ENCODE results near the gene BPIFB3. TPM values are rescaled to one million over a fixed set of nuclear protein-coding genes. Genes with fewer than 3 reads are reported as not detected.

Gene BPIFB3
- total RNA-seq, 4 donors from 2014 or later = not detected

DNA sequence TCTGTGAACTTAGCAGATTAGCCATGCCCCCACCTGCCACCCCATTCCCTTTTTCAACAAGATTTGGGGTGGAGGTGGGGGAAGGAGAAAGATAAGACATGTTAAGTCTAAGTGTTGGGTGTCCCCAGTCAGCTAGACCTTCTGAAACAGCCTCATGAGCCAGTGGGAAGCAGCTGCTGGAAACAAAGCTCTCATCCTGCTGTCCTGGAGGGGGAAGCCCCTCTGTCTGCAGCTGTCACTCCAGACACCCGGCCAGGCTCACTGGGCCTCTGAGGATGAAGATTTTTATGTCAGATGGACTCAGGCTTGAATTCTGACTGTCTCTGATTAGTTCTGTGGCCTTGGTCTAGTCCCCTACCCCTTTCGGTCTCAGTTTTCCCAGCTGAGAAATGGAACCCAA, 1.1 kb downstream of the BPIFB3 start:
- no peak for DNase-seq (ENCODE audit: extremely low spot score)
- WGBS = 86% methylated on average over 2 of the region's 2 CpGs
- Histone ChIP-seq H3K27ac (replicated peaks in 1 of 4) (no peak overlapping the region), H3K4me3 (no peak overlapping the region), H3K4me1 (no peaks in the 10 kb centered on the region), H3K36me3 (no peaks in the 10 kb centered on the region), H3K27me3 (peaks cover 0 to 17% (median 0%) of the 10 kb centered on the region in 4 donors), H3K9me3 (no peaks in the 10 kb centered on the region)
- intact Hi-C loops (cut with DNase I) = no loop called here
- TF ChIP-seq, protein P1, sequence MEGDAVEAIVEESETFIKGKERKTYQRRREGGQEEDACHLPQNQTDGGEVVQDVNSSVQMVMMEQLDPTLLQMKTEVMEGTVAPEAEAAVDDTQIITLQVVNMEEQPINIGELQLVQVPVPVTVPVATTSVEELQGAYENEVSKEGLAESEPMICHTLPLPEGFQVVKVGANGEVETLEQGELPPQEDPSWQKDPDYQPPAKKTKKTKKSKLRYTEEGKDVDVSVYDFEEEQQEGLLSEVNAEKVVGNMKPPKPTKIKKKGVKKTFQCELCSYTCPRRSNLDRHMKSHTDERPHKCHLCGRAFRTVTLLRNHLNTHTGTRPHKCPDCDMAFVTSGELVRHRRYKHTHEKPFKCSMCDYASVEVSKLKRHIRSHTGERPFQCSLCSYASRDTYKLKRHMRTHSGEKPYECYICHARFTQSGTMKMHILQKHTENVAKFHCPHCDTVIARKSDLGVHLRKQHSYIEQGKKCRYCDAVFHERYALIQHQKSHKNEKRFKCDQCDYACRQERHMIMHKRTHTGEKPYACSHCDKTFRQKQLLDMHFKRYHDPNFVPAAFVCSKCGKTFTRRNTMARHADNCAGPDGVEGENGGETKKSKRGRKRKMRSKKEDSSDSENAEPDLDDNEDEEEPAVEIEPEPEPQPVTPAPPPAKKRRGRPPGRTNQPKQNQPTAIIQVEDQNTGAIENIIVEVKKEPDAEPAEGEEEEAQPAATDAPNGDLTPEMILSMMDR (IDR thresholded peaks at IDR 0.05) = no peak
- TF ChIP-seq EP300 (IDR thresholded peaks at IDR 0.05) = no peak
- TF ChIP-seq POLR2AphosphoS5 (IDR thresholded peaks at IDR 0.05) = no peak
- no peak for TF ChIP-seq POLR2A (IDR thresholded peaks at IDR 0.05; ENCODE audit: low read depth)

- TF ChIP-seq POLR2A (IDR thresholded peaks at IDR 0.05; ENCODE audit: low read depth) (no peak), EP300 (IDR thresholded peaks at IDR 0.05) (no peak), POLR2AphosphoS5 (IDR thresholded peaks at IDR 0.05) (no peak)
- TF ChIP-seq, protein P1 (IDR thresholded peaks at IDR 0.05) = no peak
- WGBS = 84% methylated on average over 4 of the region's 7 CpGs
- no peaks in the 10 kb centered on the region for H3K9me3 ChIP-seq
- H3K4me3 ChIP-seq = no peak overlapping the region
- intact Hi-C loops (cut with DNase I) = no loop called here
- no peak overlapping the region for H3K27ac ChIP-seq (replicated peaks in 1 of 4)
- H3K27me3 ChIP-seq = peaks cover 0 to 9% (median 0%) of the 10 kb centered on the region in 4 donors
- DNase-seq (ENCODE audit: extremely low spot score) = no peak
- H3K4me1 ChIP-seq = no peaks in the 10 kb centered on the region
- no peaks in the 10 kb centered on the region for H3K36me3 ChIP-seq
Observed at GRCh38 chr20:33059136-33059535, 5.4 kb downstream of the BPIFB3 start.

GRCh38 chr20:33059741-33060390, 6.2 kb downstream of the BPIFB3 start:
- TF ChIP-seq POLR2A (IDR thresholded peaks at IDR 0.05; ENCODE audit: low read depth) (no peak), EP300 (IDR thresholded peaks at IDR 0.05) (no peak), POLR2AphosphoS5 (IDR thresholded peaks at IDR 0.05) (no peak)
- TF ChIP-seq, protein P1 (IDR thresholded peaks at IDR 0.05) = no peak

GRCh38 chr20:33061658-33062028, 7.9 kb downstream of the BPIFB3 start:
- intact Hi-C loops (cut with DNase I) = no loop called here
- Histone ChIP-seq H3K4me3 (no peak overlapping the region), H3K9me3 (no peaks in the 10 kb centered on the region), H3K36me3 (no peaks in the 10 kb centered on the region), H3K27ac (replicated peaks in 1 of 4) (no peak overlapping the region), H3K4me1 (no peaks in the 10 kb centered on the region), H3K27me3 (peaks cover 0 to 9% (median 0%) of the 10 kb centered on the region in 4 donors)
- WGBS = 78% methylated on average over 9 of the region's 14 CpGs
- TF ChIP-seq EP300 (IDR thresholded peaks at IDR 0.05) (no peak), POLR2A (IDR thresholded peaks at IDR 0.05; ENCODE audit: low read depth) (no peak), POLR2AphosphoS5 (IDR thresholded peaks at IDR 0.05) (no peak)
- TF ChIP-seq, protein P1 (IDR thresholded peaks at IDR 0.05) = no peak
- DNase-seq (ENCODE audit: extremely low spot score) = no peak

More at GRCh38 chr20:33059741-33060390, 6.2 kb downstream of the BPIFB3 start:
- peaks cover 0 to 9% (median 0%) of the 10 kb centered on the region in 4 donors for H3K27me3 ChIP-seq
- DNase-seq (ENCODE audit: extremely low spot score) = no peak
- no peaks in the 10 kb centered on the region for H3K9me3 ChIP-seq
- H3K4me3 ChIP-seq = no peak overlapping the region
- 92% methylated on average over 15 of the region's 22 CpGs for WGBS
- no peaks in the 10 kb centered on the region for H3K4me1 ChIP-seq
- no peaks in the 10 kb centered on the region for H3K36me3 ChIP-seq
- H3K27ac ChIP-seq (replicated peaks in 1 of 4) = no peak overlapping the region
- intact Hi-C loops (cut with DNase I) = no loop called here
